HG03139 (cell line): ENCODE data around the gene GTPBP6.
A peak's percentile ranks its signal among the peaks of the same experiment; 100 is the strongest.
"Not testable (repeated sequence)": the region's sequence is repeated elsewhere in the genome, so short reads cannot be mapped to it uniquely, and the experiment has no call there.

ENCODE experiments used
- ATAC-seq: cut with Tn5 transposase; IDR thresholded peaks from one replicate; pipeline ENCODE4 v1.9.1; 2021; ENCODE audit not compliant: unreplicated experiment

Gene GTPBP6

GRCh38 chrX:292900-293897 is 25.4 kb downstream of the GTPBP6 start:
- no peak for ATAC-seq

DNA sequence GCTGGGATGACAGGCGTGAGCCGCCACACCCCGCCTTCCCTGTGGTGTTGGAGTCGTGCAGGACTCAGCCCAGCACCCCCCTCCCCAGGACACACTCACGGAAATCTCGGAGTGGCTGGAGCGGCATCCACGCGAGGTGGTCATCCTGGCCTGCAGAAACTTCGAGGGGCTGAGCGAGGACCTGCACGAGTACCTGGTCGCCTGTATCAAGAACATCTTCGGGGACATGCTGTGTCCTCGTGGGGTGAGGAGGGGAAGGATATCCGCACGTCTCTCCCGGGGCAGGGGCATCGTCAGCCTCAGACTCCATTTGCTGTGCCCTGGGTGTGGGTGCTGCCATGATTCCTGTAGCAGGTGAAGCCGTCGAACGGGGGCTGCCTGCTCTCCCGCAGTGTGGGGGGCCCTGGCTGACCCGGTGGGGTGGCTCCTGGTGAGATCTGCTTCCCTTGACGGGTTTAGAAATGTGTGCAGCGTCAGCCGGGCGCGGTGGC is 27.1 kb downstream of the GTPBP6 start:
- ATAC-seq, result no peak

GRCh38 chrX:290476-291166 is 28.0 kb downstream of the GTPBP6 start:
- no peak for ATAC-seq

DNA sequence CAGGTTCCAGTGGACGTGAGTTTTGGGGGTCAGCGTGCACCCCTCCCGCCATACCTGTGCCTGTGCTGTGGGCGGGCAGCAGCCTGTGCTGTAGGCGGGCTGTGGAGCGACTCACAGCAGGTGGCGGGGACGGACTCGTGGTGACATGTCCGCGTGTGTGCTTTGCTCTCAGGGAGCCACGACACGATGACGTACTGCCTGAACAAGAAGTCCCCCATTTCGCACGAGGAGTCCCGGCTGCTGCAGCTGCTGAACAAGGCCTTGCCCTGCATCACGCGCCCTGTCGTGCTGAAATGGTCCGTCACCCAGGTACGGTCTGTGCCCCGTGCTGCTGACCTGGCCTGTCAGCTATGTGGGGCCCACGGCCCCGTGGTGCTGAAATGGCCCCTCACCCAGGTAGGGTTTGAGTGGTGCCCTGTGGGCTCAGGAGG is 30.0 kb downstream of the GTPBP6 start:
- ATAC-seq, result no peak

- no peak for ATAC-seq
Measured at GRCh38 chrX:287670-288069, 30.9 kb downstream of the GTPBP6 start.

DNA sequence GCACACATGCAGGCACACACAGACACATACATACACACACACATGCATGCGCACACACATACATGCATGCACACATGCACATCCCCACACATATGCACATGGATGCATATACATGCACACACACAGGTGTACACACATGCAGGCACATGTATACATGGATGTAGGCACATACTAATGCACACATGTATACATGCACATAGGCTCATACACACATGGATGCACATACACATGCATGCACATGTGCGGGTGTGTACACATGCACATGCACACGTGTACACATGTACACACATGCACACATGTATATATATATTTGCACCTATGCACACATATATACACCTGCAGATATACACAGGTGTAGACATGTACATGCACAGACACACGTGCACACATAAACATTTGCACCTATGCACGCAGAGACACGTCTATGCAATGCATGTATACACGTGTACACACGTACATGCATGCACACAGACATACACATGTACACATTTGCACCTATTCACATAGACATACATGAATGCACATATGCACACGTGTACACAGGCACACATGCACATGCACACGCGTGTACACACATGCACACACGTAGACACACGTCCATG is 33.4 kb downstream of the GTPBP6 start:
- ATAC-seq, result no peak

DNA sequence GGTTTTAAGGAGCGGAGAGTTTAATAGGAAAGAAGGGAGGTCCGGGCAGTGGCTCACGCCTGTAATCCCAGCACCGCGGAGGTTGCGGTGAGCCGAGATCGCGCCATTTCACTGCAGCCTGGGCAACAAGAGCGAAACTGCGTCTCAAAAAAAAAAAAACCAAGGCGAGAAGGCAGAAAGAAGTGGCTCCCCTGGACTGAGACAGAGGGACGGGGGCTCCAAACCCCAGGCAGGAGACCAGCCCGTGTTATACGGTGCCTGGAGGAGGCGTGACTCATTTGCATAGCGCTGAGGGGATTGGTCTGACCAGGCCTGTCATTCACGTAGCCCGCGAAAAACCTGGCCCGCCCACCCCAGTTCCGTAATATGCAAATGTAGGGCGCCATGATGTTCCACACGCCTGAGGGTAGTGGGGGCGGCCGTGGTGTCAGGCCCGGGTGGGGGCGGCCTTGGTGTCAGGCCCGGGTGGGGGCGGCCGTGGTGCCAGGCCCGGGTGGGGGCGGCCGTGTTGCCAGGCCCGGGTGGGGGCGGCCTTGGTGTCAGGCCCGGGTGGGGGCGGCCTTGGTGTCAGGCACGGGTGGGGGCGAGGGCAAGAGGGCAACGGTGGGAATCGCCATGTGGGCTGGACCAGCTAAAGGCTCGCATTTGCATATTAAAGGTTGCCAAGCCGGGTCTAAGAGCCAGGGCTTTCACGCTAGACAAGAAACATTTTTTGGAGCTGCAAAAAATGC is 35.3 kb downstream of the GTPBP6 start:
- peak; percentile 99 for ATAC-seq

GRCh38 chrX:282000-282681 is 36.5 kb downstream of the GTPBP6 start:
- not testable (repeated sequence) for ATAC-seq

DNA sequence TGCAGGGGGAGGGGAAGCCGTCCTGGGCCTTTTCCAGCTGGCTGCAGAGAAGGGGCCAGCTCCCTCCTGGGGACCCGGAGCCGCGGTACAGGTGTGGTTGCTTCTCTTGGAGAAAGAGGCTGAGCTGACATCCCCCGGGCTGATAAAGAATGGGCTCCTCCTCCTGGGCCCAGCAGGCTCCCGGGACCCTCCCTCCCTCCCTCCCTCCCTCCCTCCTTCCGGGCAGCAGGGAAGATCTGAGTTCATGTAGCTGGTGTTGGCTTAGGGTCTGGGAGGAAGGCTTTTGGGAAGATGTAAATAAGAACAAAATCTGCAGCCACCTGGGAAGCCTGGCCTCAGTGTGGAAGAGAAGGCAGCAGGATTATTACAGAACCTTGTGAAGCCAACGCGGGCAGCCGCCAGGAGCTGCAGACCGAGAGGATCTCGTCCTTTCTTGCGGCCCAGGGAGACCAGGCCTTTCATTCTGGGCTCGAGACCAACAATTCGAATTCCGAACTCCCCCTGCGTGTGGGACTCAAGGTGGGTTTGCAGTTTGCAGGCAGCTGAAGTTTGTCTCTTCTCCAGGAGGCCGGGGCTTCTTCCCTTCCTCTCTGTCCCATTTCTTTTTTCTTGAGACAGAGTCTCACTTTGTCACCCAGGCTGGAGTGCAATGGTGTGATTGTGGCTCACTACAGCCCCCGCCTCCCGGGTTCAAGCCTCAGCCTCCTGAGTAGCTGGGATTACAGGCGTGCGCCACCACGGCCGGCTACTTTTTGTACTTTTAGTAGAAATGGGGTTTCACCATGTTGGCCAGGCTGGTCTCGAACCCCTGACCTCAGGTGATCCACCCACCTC is 37.2 kb downstream of the GTPBP6 start, which contains the start of gene PLCXD1:
TSS of gene PLCXD1 (plus strand) at position 216 of the 834 bp plus-strand sequence. CDS start 2,807 bp downstream, outside the sequence.
- no peak for ATAC-seq

GRCh38 chrX:280722-281121 is 37.9 kb downstream of the GTPBP6 start:
- not testable (repeated sequence) for ATAC-seq

GRCh38 chrX:279757-280604 is 38.6 kb downstream of the GTPBP6 start:
- not testable (repeated sequence) for ATAC-seq

DNA sequence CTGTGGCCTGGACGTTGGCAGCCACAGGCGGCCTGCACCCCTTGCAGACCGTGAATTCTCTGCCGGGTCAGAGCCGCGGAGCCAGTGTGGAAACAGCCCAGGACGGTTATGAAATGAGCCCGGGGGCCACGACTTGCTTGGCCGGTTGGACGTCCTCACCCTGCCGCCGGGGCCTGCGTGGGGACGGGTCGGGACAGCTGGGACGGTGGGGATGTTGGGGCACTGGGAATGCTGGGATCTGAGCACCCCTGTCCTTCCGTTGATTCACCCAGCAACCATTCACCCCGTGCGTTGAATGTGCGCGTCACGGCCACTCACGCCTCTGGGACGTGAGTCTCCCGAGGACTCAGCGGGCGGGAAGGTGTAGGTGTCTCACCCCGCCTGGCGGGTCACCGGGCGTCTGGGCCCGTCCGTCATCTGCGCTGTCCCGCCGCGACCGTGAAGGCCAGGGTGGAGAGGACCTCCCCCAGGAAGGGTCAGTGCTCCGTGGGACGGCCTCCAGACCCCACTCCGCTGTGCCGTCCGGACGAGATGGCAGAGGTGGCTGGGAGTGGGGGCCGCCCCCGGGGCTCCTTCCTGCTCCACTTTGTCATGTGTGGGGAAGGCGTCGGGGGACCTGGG is 41.9 kb downstream of the GTPBP6 start:
- peak; percentile 16 for ATAC-seq

- ATAC-seq, result peak; percentile 76
Measured at GRCh38 chrX:275967-276580, 42.5 kb downstream of the GTPBP6 start.

DNA sequence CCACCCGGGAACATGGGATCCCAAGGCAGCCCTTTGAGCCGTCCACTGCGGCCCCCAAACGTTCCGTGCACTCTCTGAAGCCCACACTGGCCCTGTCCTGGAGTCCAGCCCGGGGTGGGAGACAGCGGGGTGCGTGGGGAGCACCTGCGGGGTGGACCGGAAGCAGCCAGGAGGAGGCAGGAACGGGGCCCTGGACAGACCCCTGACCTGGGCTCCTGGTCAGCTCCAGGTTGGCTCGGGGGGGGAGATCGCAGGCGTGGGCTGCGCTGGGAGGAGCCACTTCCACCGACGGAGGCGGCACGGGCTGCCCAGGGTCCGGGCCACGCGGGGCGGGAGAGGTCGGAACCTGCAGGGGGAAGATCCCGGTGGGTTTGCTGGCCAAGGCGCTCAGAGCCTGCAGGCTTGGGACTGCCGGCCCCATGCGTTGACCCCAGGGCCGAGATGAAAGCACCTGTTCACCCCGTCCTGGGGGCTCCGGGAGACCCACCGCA is 43.1 kb downstream of the GTPBP6 start:
- ATAC-seq, result no peak

- no peak for ATAC-seq
Measured at GRCh38 chrX:274904-275475, 43.6 kb downstream of the GTPBP6 start.

DNA sequence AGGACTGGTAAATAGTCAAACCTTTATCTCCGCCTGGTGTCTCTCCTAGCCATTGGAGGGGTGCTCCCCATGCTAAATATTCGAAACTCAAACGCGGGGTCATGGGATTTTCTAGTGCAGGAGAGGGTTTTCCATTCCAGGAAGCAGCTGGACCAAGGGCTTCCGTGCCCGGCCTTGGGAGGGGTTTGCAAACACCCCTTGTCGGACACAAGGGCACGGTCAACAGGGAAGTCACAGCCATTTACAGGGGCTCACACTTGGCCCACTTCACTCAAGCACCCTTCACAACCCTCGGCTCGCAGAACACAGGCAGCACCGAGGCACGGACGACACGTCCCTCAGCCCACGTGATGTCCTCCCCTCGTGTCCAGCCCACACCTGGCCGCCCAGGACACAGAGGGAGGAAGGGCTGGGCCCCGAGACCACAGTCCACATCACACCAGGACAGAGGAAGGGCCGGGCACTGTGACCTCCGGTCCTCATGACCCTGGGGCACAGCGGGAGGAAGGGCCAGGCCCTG is 47.7 kb downstream of the GTPBP6 start:
- no peak for ATAC-seq
